Astrocyte (in vitro differentiated cells and primary cell): ENCODE results near the gene KLK1. TPM values are rescaled to one million over a fixed set of nuclear protein-coding genes. Genes with fewer than 3 reads are reported as not detected.

Source experiments
- DNase-seq: peaks from one replicate; pipeline ENCODE4 v3.0.0-alpha.2; 2010; ENCODE audit warnings: low read depth
- FAIRE-seq: peaks from 2 replicates; lab custom pipeline; 2011; peaks lifted over from hg19 to GRCh38; lab: Jason Lieb, UNC
- H2AFZ ChIP-seq: 2 replicates; pipeline ENCODE4 v1.6.0; 2012; ENCODE audit warnings: low read depth, low read length, inconsistent platforms
- H3K27ac ChIP-seq: 2 replicates; pipeline ENCODE4 v1.5.1; 2011; ENCODE audit warnings: low read depth, low read length, inconsistent platforms
- H3K27me3 ChIP-seq: 2 replicates; pipeline ENCODE4 v1.6.0; 2011; ENCODE audit warnings: low read length, inconsistent platforms; ENCODE audit not compliant: insufficient read depth
- H3K36me3 ChIP-seq: 2 replicates; pipeline ENCODE4 v1.5.1; 2011; ENCODE audit warnings: low read length, inconsistent platforms; ENCODE audit not compliant: insufficient read depth
- H3K4me1 ChIP-seq: 2 replicates; pipeline ENCODE4 v1.5.1; 2011; ENCODE audit warnings: low read length, inconsistent platforms; ENCODE audit not compliant: insufficient read depth
- H3K4me2 ChIP-seq: 2 replicates; pipeline ENCODE4 v1.6.0; 2012; ENCODE audit warnings: low read length, inconsistent platforms
- H3K4me3 ChIP-seq: 2 replicates; pipeline ENCODE4 v1.5.1; 2011; ENCODE audit warnings: low read depth, mild to moderate bottlenecking, low read length, inconsistent platforms; ENCODE audit not compliant: insufficient read depth
- H3K79me2 ChIP-seq: 2 replicates; pipeline ENCODE4 v1.6.0; 2012; ENCODE audit warnings: mild to moderate bottlenecking, low read length, inconsistent platforms; ENCODE audit not compliant: insufficient read depth
- H3K9ac ChIP-seq: 2 replicates; pipeline ENCODE4 v1.6.0; 2012; ENCODE audit warnings: mild to moderate bottlenecking, low read length, inconsistent platforms
- H3K9me3 ChIP-seq: 2 replicates; pipeline ENCODE4 v1.5.1; 2012; ENCODE audit warnings: low read depth, mild to moderate bottlenecking, low read length, inconsistent platforms; ENCODE audit not compliant: insufficient read depth
- H4K20me1 ChIP-seq: 2 replicates; pipeline ENCODE4 v1.6.0; 2012; ENCODE audit warnings: low read length, inconsistent platforms; ENCODE audit not compliant: insufficient read depth
- H3K27ac Mint-ChIP-seq: one replicate; pipeline ENCODE4 v1.8.0; 2021; ENCODE audit warnings: mild to moderate bottlenecking, mixed read lengths; ENCODE audit not compliant: unreplicated experiment
- H3K27me3 Mint-ChIP-seq: one replicate; pipeline ENCODE4 v1.8.0; 2021; ENCODE audit warnings: low read depth, mixed read lengths; ENCODE audit not compliant: unreplicated experiment
- H3K36me3 Mint-ChIP-seq: one replicate; pipeline ENCODE4 v1.8.0; 2021; ENCODE audit warnings: low read depth, mixed read lengths; ENCODE audit not compliant: unreplicated experiment
- H3K4me1 Mint-ChIP-seq: one replicate; pipeline ENCODE4 v1.8.0; 2021; ENCODE audit warnings: low read depth, mixed read lengths; ENCODE audit not compliant: unreplicated experiment
- H3K4me3 Mint-ChIP-seq: one replicate; pipeline ENCODE4 v1.8.0; 2021; ENCODE audit warnings: mild to moderate bottlenecking, moderate library complexity, mixed read lengths; ENCODE audit not compliant: unreplicated experiment
- H3K9me3 Mint-ChIP-seq: one replicate; pipeline ENCODE4 v1.8.0; 2021; ENCODE audit warnings: mild to moderate bottlenecking, mixed read lengths; ENCODE audit not compliant: unreplicated experiment
- EZH2 ChIP-seq: IDR thresholded peaks from 2 replicates; pipeline ENCODE4 v1.6.1; 2012; ENCODE audit warnings: mild to moderate bottlenecking, low read length, inconsistent platforms; ENCODE audit not compliant: insufficient read depth
- total RNA-seq: library from RNA; stranded (reverse); gene quantifications from 2 replicates; pipeline ENCODE4 v1.2.1, GENCODE V29; 2021
- TF ChIP-seq, protein P1 (sequence below): IDR thresholded peaks from 2 replicates; pipeline ENCODE4 v1.5.1; 2011; ENCODE audit warnings: low read depth, mild to moderate bottlenecking, inconsistent platforms, low read length, moderate library complexity; ENCODE audit not compliant: insufficient read depth

Gene KLK1
- total RNA-seq, 1 donor from 2014 or later, result not detected

DNA sequence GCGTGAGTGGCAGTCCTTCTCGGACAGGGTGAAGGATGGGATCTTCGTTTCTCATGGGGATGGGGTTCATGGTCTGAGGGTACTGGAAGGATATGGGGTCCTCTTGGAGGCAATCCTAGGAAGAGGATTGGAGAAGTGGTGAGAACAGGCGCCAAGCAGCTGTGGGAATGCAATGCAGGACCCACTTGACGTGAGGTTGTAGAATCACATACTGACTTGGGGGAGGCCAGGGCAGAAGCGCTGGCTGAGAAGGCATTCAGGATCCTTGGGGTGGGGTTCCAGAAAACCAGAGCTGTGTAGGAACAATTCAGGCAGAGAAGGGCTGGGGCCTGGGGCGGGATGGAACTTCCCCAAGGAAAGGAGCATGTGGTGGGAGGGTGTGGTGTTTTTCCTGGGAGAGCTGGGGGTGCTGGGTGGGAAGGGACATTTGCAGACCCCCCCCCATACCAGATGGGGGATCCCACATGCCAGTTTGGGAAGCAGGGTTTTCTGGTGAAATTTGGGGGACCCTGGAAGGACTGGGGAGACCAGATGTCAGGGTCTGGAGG, 852 bp downstream of the KLK1 start:
- Histone ChIP-seq H3K4me2 (no peak overlapping the region), H3K9me3 (no peaks in the 10 kb centered on the region), H3K4me3 (no peak overlapping the region), H3K4me1 (no peaks in the 10 kb centered on the region), H3K9ac (no peak overlapping the region), H3K79me2 (no peaks in the 10 kb centered on the region), H3K27me3 (peaks cover 5% of the 10 kb centered on the region), H4K20me1 (no peaks in the 10 kb centered on the region), H3K36me3 (no peaks in the 10 kb centered on the region), H2AFZ (no peak overlapping the region), H3K27ac (no peak overlapping the region)
- H3K9me3 Mint-ChIP-seq, result peaks cover 16% of the 10 kb centered on the region
- no peak for DNase-seq
- no peak overlapping the region for H3K4me3 Mint-ChIP-seq
- TF ChIP-seq, protein P1, sequence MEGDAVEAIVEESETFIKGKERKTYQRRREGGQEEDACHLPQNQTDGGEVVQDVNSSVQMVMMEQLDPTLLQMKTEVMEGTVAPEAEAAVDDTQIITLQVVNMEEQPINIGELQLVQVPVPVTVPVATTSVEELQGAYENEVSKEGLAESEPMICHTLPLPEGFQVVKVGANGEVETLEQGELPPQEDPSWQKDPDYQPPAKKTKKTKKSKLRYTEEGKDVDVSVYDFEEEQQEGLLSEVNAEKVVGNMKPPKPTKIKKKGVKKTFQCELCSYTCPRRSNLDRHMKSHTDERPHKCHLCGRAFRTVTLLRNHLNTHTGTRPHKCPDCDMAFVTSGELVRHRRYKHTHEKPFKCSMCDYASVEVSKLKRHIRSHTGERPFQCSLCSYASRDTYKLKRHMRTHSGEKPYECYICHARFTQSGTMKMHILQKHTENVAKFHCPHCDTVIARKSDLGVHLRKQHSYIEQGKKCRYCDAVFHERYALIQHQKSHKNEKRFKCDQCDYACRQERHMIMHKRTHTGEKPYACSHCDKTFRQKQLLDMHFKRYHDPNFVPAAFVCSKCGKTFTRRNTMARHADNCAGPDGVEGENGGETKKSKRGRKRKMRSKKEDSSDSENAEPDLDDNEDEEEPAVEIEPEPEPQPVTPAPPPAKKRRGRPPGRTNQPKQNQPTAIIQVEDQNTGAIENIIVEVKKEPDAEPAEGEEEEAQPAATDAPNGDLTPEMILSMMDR, result no peak
- no peak for TF ChIP-seq EZH2
- no peak for FAIRE-seq
- H3K27me3 Mint-ChIP-seq, result peaks cover 75% of the 10 kb centered on the region
- no peak overlapping the region for H3K27ac Mint-ChIP-seq
- no peaks in the 10 kb centered on the region for H3K4me1 Mint-ChIP-seq
- H3K36me3 Mint-ChIP-seq, result peaks cover 2% of the 10 kb centered on the region

GRCh38 chr19:50821622-50822021, 2.0 kb downstream of the KLK1 start:
- Histone ChIP-seq H3K4me2 (no peak overlapping the region), H3K36me3 (no peaks in the 10 kb centered on the region), H3K9ac (no peak overlapping the region), H3K4me3 (no peak overlapping the region), H2AFZ (no peak overlapping the region), H3K79me2 (no peaks in the 10 kb centered on the region), H4K20me1 (no peaks in the 10 kb centered on the region), H3K27me3 (peaks cover 5% of the 10 kb centered on the region), H3K27ac (no peak overlapping the region), H3K9me3 (no peaks in the 10 kb centered on the region), H3K4me1 (no peaks in the 10 kb centered on the region)
- Mint-ChIP-seq H3K4me1 (no peaks in the 10 kb centered on the region), H3K4me3 (no peak overlapping the region), H3K27ac (no peak overlapping the region), H3K36me3 (peaks cover 2% of the 10 kb centered on the region), H3K27me3 (peaks cover 76% of the 10 kb centered on the region), H3K9me3 (peaks cover 12% of the 10 kb centered on the region)
- no peak for FAIRE-seq
- TF ChIP-seq, protein P1, result no peak
- no peak for TF ChIP-seq EZH2
- no peak for DNase-seq

GRCh38 chr19:50821248-50821612, 2.4 kb downstream of the KLK1 start:
- DNase-seq (no peak), FAIRE-seq (no peak)
- TF ChIP-seq, protein P1, result no peak
- TF ChIP-seq EZH2, result no peak
- Histone ChIP-seq H3K27me3 (peaks cover 5% of the 10 kb centered on the region), H3K9me3 (no peaks in the 10 kb centered on the region), H3K4me2 (no peak overlapping the region), H3K79me2 (no peaks in the 10 kb centered on the region), H3K9ac (no peak overlapping the region), H3K4me1 (no peaks in the 10 kb centered on the region), H3K27ac (no peak overlapping the region), H4K20me1 (no peaks in the 10 kb centered on the region), H3K4me3 (no peak overlapping the region), H2AFZ (no peak overlapping the region), H3K36me3 (no peaks in the 10 kb centered on the region)
- Mint-ChIP-seq H3K27me3 (peaks cover 77% of the 10 kb centered on the region), H3K36me3 (peaks cover 2% of the 10 kb centered on the region), H3K27ac (no peak overlapping the region), H3K9me3 (peaks cover 12% of the 10 kb centered on the region), H3K4me3 (no peak overlapping the region), H3K4me1 (no peaks in the 10 kb centered on the region)
